Middle frontal gyrus (tissue), 1 donor: ENCODE measurements around the gene SRMS.
"Not testable (repeated sequence)": the region's sequence is repeated elsewhere in the genome, so short reads cannot be mapped to it uniquely, and the experiment has no call there.

Experiments
- DNase-seq: peaks from one replicate; pipeline ENCODE4 v3.0.0-alpha.2; 2015; ENCODE audit warnings: low spot score; ENCODE audit errors: extremely low spot score

Gene SRMS

GRCh38 chr20:63579017-63579694 lies 31.6 kb upstream of the SRMS start:
- DNase-seq: no peak

GRCh38 chr20:63578224-63579016 lies 30.9 kb upstream of the SRMS start:
- DNase-seq: no peak

- DNase-seq: no peak
These were observed 29.9 kb upstream of the SRMS start for GRCh38 chr20:63577317-63577894.

GRCh38 chr20:63576311-63576710 lies 28.8 kb upstream of the SRMS start:
- DNase-seq: no peak

GRCh38 chr20:63574829-63575743 lies 27.5 kb upstream of the SRMS start:
- no peak for DNase-seq

- no peak for DNase-seq
These were observed 26.7 kb upstream of the SRMS start, which contains the start of gene HELZ2 for GRCh38 chr20:63574156-63574828. TSS of gene HELZ2 (minus strand) at chr20:63574239. CDS start at chr20:63572385, 1,854 bp downstream.

- DNase-seq: no peak
These were observed 26.1 kb upstream of the SRMS start for GRCh38 chr20:63573647-63574131.

- no peak for DNase-seq
These were observed 25.5 kb upstream of the SRMS start for GRCh38 chr20:63572788-63573646.

- no peak for DNase-seq
These were observed 24.7 kb upstream of the SRMS start for GRCh38 chr20:63572071-63572787.

- not testable (repeated sequence) for DNase-seq
These were observed 23.5 kb upstream of the SRMS start for GRCh38 chr20:63571087-63571478.

- no peak for DNase-seq
These were observed 22.9 kb upstream of the SRMS start for GRCh38 chr20:63570281-63571086.

- DNase-seq: no peak
These were observed 21.7 kb upstream of the SRMS start for GRCh38 chr20:63568986-63569949.

GRCh38 chr20:63568170-63568981 lies 20.8 kb upstream of the SRMS start:
- DNase-seq: no peak

GRCh38 chr20:63567386-63568169 lies 20.0 kb upstream of the SRMS start:
- no peak for DNase-seq

- no peak for DNase-seq
These were observed 19.5 kb upstream of the SRMS start for GRCh38 chr20:63567136-63567385.
